ENCODE data around the gene AK6. TPM values are rescaled to one million over a fixed set of nuclear protein-coding genes. Genes with fewer than 3 reads are reported as not detected.

Gene AK6
- total RNA-seq, 2 donors from 2014 or later = 34.5 to 35.3 TPM

DNA sequence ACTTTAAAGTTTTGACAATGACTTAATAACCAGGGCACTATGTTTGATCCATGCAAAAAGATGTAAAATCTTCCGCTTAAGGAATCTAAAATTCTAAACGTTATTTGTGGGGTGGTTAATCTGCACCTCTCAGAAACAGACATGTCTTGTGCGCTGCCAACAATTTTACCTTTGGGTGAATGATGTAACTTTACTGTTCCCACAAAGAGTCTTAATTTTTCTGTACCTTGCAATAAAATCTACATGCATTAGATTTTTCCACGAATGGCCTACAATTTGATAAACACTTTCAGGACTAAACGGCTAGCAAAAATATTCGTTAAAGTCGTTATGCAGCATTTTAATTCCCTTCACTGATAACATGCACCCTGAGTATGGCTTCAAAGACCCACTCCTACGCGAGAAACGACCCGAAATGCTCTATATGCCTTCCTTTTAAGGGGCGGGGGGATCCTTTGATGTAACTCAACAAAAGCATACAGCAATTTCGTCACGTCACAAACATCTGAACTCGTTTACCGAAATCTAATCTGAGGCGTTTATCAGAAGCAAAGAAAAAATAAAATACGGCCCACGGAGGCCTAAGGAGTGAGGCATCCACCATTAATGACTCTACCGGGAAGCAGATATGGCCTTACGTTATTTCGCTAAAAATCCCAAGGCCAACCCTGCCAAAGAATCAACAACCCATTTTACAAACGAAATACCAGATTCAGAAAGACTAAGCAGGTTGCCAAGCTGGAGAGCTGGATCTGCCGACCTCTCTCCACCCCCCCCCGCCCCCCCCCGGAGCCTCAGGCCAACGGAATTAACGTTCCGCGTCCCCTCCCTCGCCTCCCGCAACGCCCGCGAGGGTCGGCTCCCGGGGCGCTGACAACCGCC, 621 bp downstream of the AK6 start:
- H3K9me3 ChIP-seq = no peaks in the 10 kb centered on the region
- peak overlapping the region; percentile 84 to 92 for H3K9ac ChIP-seq (ENCODE audit: low read depth in 2 of 2, low read length in 2 of 2)
- no peaks in the 10 kb centered on the region for H3K27me3 ChIP-seq
- TF ChIP-seq, protein P1, sequence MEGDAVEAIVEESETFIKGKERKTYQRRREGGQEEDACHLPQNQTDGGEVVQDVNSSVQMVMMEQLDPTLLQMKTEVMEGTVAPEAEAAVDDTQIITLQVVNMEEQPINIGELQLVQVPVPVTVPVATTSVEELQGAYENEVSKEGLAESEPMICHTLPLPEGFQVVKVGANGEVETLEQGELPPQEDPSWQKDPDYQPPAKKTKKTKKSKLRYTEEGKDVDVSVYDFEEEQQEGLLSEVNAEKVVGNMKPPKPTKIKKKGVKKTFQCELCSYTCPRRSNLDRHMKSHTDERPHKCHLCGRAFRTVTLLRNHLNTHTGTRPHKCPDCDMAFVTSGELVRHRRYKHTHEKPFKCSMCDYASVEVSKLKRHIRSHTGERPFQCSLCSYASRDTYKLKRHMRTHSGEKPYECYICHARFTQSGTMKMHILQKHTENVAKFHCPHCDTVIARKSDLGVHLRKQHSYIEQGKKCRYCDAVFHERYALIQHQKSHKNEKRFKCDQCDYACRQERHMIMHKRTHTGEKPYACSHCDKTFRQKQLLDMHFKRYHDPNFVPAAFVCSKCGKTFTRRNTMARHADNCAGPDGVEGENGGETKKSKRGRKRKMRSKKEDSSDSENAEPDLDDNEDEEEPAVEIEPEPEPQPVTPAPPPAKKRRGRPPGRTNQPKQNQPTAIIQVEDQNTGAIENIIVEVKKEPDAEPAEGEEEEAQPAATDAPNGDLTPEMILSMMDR (IDR thresholded peaks at IDR 0.05) = no peak
- intact Hi-C loops (cut with DNase I) = no loop called here
- peak overlapping the region; percentile 79 for H3K4me3 ChIP-seq
- H3K36me3 ChIP-seq = peaks cover 6% of the 10 kb centered on the region
- H3K4me1 ChIP-seq = peaks cover 6% of the 10 kb centered on the region
- H3K27ac ChIP-seq = peak overlapping the region; percentile 96
- DNase-seq = no peak

DNA sequence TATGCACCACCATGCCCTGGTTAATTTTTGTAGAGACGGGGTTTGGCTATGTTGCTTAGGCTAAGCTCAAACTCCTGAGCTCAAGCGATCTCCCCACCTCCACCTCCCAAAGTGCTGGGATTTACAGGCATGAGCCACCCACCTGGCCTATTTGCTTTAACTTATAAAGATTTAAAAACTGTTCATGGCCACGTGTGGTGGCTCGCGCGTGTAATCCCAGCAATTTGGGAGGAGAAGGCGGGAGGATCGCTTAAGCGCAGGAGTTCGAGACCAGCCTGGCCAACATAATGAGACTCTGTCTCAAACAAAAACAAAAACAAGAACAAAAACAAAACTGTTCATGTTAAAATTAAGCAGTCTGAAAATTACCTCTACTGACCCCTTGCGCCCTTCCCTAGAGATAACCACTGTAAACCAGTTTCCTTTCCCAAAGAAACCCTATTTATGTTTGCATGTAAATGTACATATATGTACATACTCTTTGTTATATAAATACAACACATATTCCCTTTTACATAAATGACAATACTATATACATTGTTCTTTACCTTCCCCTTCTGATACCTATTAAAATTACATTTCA, 1.5 kb downstream of the AK6 start:
- Histone ChIP-seq H3K27ac (no peak overlapping the region), H3K27me3 (no peaks in the 10 kb centered on the region), H3K4me3 (peak overlapping the region; percentile 79), H3K9ac (ENCODE audit: low read depth in 2 of 2, low read length in 2 of 2) (peak overlapping the region in 1 of 2 donors; percentile 92), H3K4me1 (peaks cover 6% of the 10 kb centered on the region), H3K9me3 (no peaks in the 10 kb centered on the region), H3K36me3 (peaks cover 6% of the 10 kb centered on the region)
- intact Hi-C loops (cut with DNase I) = no loop called here
- TF ChIP-seq, protein P1 (IDR thresholded peaks at IDR 0.05) = no peak
- DNase-seq = no peak

- H3K27me3 ChIP-seq = no peaks in the 10 kb centered on the region
- peaks cover 6% of the 10 kb centered on the region for H3K36me3 ChIP-seq
- no peak overlapping the region for H3K4me3 ChIP-seq
- no peak for DNase-seq
- TF ChIP-seq, protein P1 (IDR thresholded peaks at IDR 0.05) = no peak
- intact Hi-C loops (cut with DNase I) = no loop called here
- H3K27ac ChIP-seq = no peak overlapping the region
- H3K4me1 ChIP-seq = no peaks in the 10 kb centered on the region
- H3K9ac ChIP-seq (ENCODE audit: low read depth in 2 of 2, low read length in 2 of 2) = no peak overlapping the region
- no peaks in the 10 kb centered on the region for H3K9me3 ChIP-seq
These were observed 4.5 kb downstream of the AK6 start for GRCh38 chr5:69364850-69365249.

GRCh38 chr5:69364414-69364813, 4.9 kb downstream of the AK6 start:
- Histone ChIP-seq H3K36me3 (peaks cover 6% of the 10 kb centered on the region), H3K4me3 (no peak overlapping the region), H3K27ac (no peak overlapping the region), H3K9me3 (no peaks in the 10 kb centered on the region), H3K27me3 (no peaks in the 10 kb centered on the region), H3K9ac (ENCODE audit: low read depth in 2 of 2, low read length in 2 of 2) (no peak overlapping the region), H3K4me1 (no peaks in the 10 kb centered on the region)
- no peak for DNase-seq
- intact Hi-C loops (cut with DNase I) = no loop called here
- TF ChIP-seq, protein P1 (IDR thresholded peaks at IDR 0.05) = no peak

GRCh38 chr5:69360442-69360841, 8.9 kb downstream of the AK6 start:
- H3K4me1 ChIP-seq = no peaks in the 10 kb centered on the region
- no peaks in the 10 kb centered on the region for H3K9me3 ChIP-seq
- H3K9ac ChIP-seq (ENCODE audit: low read depth in 2 of 2, low read length in 2 of 2) = no peak overlapping the region
- TF ChIP-seq, protein P1 (IDR thresholded peaks at IDR 0.05) = no peak
- H3K27me3 ChIP-seq = no peaks in the 10 kb centered on the region
- H3K4me3 ChIP-seq = no peak overlapping the region
- no peaks in the 10 kb centered on the region for H3K36me3 ChIP-seq
- intact Hi-C loops (cut with DNase I) = no loop called here
- no peak overlapping the region for H3K27ac ChIP-seq
- DNase-seq = no peak

Data from colonic mucosa (tissue), 4 donors.